ENCODE results near the gene IER2. TPM values are rescaled to one million over a fixed set of nuclear protein-coding genes. Genes with fewer than 3 reads are reported as not detected.
A peak's percentile ranks its signal among the peaks of the same experiment; 100 is the strongest.

The IER2 gene
- total RNA-seq, 1 experiment from 2014 or later: 247 TPM

GRCh38 chr19:13120031-13120430, 30.2 kb upstream of the IER2 start:
- ChIA-PET RAD21 (ENCODE audit: low non-redundant PET in 1 of 2, low total read pairs in 2 of 2, uncharacterized antibody in 2 of 2, unreplicated experiment in 2 of 2) (no interaction called here), CTCF (interaction anchor here (2.0 kb wide), 1 partner anchor 155 kb away, joined by 5 read pairs; no protein-coding TSS in a partner anchor), POLR2A (no interaction called here)
- no peak for DNase-seq (ENCODE audit: low read depth, low spot score)
- H3K9me2 ChIP-seq (ENCODE audit: insufficient read depth): no peaks in the 10 kb centered on the region
- peak overlapping the region; percentile 15; the same call in 1 of the 2 replicates for H3K27ac ChIP-seq (ENCODE audit: low read depth, low read length)
- ATAC-seq: no peak
- no peak overlapping the region for H3K9ac ChIP-seq (ENCODE audit: low read length)
- no peak overlapping the region for H3K4me3 ChIP-seq (replicated peaks in 1 of 2; ENCODE audit: low read depth in 1 of 2, low read length in 2 of 2)
- peaks cover 9 to 27% of the 10 kb centered on the region in 2 experiments; a peak in 3 of 4 replicates for H3K36me3 ChIP-seq (ENCODE audit: control insufficient read depth in 1 of 2, insufficient read depth in 2 of 2, low read length in 2 of 2)
- no peaks in the 10 kb centered on the region for H3K9me3 ChIP-seq (ENCODE audit: control insufficient read depth in 1 of 2, insufficient read depth in 1 of 2, low read depth in 1 of 2, low read length in 2 of 2)
- TF ChIP-seq EZH2phosphoT487 (IDR thresholded peaks at IDR 0.05; ENCODE audit: borderline replicate concordance) (no peak), JUND (IDR thresholded peaks at IDR 0.05) (no peak), POLR2AphosphoS5 (IDR thresholded peaks at IDR 0.05; ENCODE audit: low read depth, low read length) (no peak), SP1 (IDR thresholded peaks at IDR 0.05; ENCODE audit: low read depth) (no peak), YY1 (IDR thresholded peaks at IDR 0.05; ENCODE audit: extremely low read depth, insufficient replicate concordance, low read depth, low read length) (no peak), EZH2 (IDR thresholded peaks at IDR 0.05) (no peak), EGR1 (IDR thresholded peaks at IDR 0.05; ENCODE audit: low read depth) (no peak), SIN3A (IDR thresholded peaks at IDR 0.05; ENCODE audit: low read depth) (no peak), CTCF (IDR thresholded peaks at IDR 0.05 in 2 of 3, conservative IDR thresholded peaks at IDR 0.05 in 1 of 3; ENCODE audit: borderline replicate concordance in 1 of 3, insufficient read depth in 1 of 3, low read depth in 2 of 3, low read length in 2 of 3) (no peak), ATF3 (IDR thresholded peaks at IDR 0.05) (no peak), POLR2A (IDR thresholded peaks at IDR 0.05; ENCODE audit: borderline replicate concordance, extremely low read depth, insufficient read depth, insufficient read length) (no peak)
- peak overlapping the region; percentile 89; the same call in 1 of the 2 replicates for H3K4me2 ChIP-seq (ENCODE audit: low read length)
- peaks cover 19 to 40% of the 10 kb centered on the region in 2 experiments; a peak in 3 of 4 replicates for H3K4me1 ChIP-seq (ENCODE audit: control insufficient read depth in 1 of 2, insufficient read depth in 2 of 2, low read length in 2 of 2)
- peaks cover 24% of the 10 kb centered on the region; the same call in 1 of the 2 replicates for H4K20me1 ChIP-seq (ENCODE audit: insufficient read depth)
- H2AFZ ChIP-seq (ENCODE audit: low read depth, low read length, poor library complexity, severe bottlenecking): no peak overlapping the region
- no TSS peak for BruUV-seq (replicated peaks)
- no peaks in the 10 kb centered on the region for H3K27me3 ChIP-seq (ENCODE audit: insufficient read depth, low read length)
- H3K79me2 ChIP-seq (ENCODE audit: insufficient read depth, low read length): peaks cover 89% of the 10 kb centered on the region
- intact Hi-C loops (cut with micrococcal nuclease): no loop called here

Measured in HCT116 (cell line).